ENCODE data around the gene SLC4A9. TPM values are rescaled to one million over a fixed set of nuclear protein-coding genes. Genes with fewer than 3 reads are reported as not detected.
A peak's percentile ranks its signal among the peaks of the same experiment; 100 is the strongest.

Gene SLC4A9
- total and polyA plus RNA-seq, 2 experiments from 2014 or later = not detected

DNA sequence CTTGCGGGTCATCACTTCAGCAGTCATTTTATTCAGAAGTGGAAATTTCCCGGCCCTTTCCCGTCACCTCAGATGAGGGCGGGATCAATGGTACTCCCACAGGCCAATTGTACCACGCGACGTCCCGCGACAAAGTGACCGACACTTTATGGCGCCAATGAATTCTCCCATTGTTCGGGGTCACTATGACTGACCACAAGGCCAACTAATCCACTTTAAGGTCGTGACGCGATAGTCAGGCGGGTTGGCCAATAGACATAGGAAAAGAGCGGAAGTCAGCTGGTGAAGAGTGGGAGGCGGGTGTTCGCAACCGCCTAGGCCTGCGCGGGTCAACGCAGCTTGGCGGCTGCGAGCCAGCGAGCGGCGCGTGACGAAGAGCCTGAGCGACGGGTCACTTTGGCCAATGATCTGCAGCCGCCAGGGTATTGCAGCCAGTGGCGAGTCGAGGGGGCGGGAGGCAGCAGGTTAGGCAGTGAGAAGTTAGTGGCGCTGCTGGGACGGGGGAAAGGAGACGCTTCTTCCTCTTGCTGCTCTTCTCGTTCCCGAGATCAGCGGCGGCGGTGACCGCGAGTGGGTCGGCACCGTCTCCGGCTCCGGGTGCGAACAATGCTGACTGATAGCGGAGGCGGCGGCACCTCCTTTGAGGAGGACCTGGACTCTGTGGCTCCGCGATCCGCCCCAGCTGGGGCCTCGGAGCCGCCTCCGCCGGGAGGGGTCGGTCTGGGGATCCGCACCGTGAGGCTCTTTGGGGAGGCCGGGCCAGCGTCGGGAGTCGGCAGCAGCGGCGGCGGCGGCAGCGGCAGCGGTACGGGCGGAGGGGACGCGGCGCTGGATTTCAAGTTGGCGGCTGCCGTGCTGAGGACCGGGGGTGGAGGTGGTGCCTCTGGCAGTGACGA is 41.6 kb downstream of the SLC4A9 start, which contains the start of gene ANKHD1:
TSS of gene ANKHD1 (plus strand) at position 472 of the 896 bp plus-strand sequence. CDS start at position 607, 135 bp downstream.
- no peaks in the 10 kb centered on the region for H3K27me3 ChIP-seq
- H3K4me3 ChIP-seq = peak within 1 kb of the TSS; percentile 91
- H3K9me3 ChIP-seq (ENCODE audit: low read depth) = no peaks in the 10 kb centered on the region
- peak; percentile 100 for DNase-seq (ENCODE audit: low read depth in 1 of 2, low spot score in 1 of 2)
- no peaks in the 10 kb centered on the region for H3K4me1 ChIP-seq (ENCODE audit: low read depth)
- H3K36me3 ChIP-seq = no peaks in the 10 kb centered on the region
- peak within 1 kb of the TSS; percentile 96 for H3K27ac ChIP-seq
- TF ChIP-seq, protein P1, sequence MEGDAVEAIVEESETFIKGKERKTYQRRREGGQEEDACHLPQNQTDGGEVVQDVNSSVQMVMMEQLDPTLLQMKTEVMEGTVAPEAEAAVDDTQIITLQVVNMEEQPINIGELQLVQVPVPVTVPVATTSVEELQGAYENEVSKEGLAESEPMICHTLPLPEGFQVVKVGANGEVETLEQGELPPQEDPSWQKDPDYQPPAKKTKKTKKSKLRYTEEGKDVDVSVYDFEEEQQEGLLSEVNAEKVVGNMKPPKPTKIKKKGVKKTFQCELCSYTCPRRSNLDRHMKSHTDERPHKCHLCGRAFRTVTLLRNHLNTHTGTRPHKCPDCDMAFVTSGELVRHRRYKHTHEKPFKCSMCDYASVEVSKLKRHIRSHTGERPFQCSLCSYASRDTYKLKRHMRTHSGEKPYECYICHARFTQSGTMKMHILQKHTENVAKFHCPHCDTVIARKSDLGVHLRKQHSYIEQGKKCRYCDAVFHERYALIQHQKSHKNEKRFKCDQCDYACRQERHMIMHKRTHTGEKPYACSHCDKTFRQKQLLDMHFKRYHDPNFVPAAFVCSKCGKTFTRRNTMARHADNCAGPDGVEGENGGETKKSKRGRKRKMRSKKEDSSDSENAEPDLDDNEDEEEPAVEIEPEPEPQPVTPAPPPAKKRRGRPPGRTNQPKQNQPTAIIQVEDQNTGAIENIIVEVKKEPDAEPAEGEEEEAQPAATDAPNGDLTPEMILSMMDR (IDR thresholded peaks at IDR 0.05; ENCODE audit: low read depth, low read length) = no peak

DNA sequence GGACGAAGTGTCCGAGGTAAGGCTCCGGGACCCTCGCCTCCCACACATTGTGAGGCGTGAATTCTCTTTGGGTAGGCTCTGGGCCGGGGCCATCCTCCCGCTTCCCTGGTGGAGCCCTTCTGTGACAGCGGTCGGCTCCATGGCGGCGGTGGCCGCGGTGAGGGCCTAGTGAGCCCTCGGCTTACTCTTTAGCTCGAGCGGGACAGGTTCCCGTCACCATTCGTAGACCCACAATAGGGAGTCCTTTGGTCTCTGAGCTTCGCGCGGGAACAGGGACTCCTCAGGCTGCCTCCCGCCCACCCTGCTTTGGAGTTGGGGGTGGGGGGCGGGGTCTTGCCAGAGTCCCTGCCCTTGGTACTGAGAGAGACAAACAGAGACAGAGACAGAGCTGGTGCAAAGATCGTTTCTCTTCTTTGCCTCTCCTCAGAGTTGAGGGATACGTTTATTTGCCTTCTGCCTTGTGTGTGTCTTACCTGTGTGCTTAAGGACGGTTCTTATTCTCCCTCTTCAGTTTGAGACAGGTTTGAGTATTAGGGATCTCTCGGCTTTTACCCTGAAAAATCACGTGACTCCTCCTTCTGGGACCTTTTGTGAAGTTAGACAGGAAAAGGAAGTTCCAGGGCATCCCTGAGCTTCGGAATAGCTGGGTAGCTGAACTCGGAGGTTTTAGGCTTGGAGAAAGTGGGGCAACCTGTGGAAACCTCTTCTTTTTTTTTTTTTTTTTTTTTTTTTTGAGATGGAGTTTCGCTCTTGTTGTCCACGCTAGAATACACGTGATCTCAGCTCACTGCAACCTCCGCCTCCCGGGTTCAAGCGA is 42.5 kb downstream of the SLC4A9 start:
- Histone ChIP-seq H3K4me3 (peak overlapping the region; percentile 91), H3K4me1 (ENCODE audit: low read depth) (no peaks in the 10 kb centered on the region), H3K27ac (peak overlapping the region; percentile 96), H3K36me3 (no peaks in the 10 kb centered on the region), H3K27me3 (no peaks in the 10 kb centered on the region), H3K9me3 (ENCODE audit: low read depth) (no peaks in the 10 kb centered on the region)
- peak; percentile 48 to 78 for DNase-seq (ENCODE audit: low read depth in 1 of 2, low spot score in 1 of 2)
- TF ChIP-seq, protein P1 (IDR thresholded peaks at IDR 0.05; ENCODE audit: low read depth, low read length) = no peak

DNA sequence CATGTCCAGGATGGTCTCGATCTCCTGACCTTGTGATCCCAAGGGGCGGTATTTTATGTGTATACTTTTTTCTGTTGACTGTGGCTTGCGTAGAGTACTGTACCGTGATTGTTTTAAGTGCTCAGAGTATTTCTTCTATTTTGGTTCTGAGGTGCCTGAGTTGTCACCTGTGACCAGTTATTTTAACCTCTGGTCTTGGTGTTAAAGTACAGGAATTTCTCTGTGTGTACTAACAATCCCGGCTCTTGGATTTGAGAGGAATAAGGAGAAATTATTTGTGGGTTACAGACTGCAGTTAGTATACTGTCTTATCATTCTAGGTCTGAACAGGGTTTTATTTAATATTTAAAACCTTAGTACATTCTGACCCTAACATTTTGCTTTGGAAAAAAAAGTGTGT is 43.6 kb downstream of the SLC4A9 start:
- H3K27me3 ChIP-seq = no peaks in the 10 kb centered on the region
- H3K9me3 ChIP-seq (ENCODE audit: low read depth) = no peaks in the 10 kb centered on the region
- no peak overlapping the region for H3K4me3 ChIP-seq
- TF ChIP-seq, protein P1 (IDR thresholded peaks at IDR 0.05; ENCODE audit: low read depth, low read length) = no peak
- H3K4me1 ChIP-seq (ENCODE audit: low read depth) = no peaks in the 10 kb centered on the region
- no peak overlapping the region for H3K27ac ChIP-seq
- DNase-seq (ENCODE audit: low read depth in 1 of 2, low spot score in 1 of 2) = no peak
- H3K36me3 ChIP-seq = no peaks in the 10 kb centered on the region

DNA sequence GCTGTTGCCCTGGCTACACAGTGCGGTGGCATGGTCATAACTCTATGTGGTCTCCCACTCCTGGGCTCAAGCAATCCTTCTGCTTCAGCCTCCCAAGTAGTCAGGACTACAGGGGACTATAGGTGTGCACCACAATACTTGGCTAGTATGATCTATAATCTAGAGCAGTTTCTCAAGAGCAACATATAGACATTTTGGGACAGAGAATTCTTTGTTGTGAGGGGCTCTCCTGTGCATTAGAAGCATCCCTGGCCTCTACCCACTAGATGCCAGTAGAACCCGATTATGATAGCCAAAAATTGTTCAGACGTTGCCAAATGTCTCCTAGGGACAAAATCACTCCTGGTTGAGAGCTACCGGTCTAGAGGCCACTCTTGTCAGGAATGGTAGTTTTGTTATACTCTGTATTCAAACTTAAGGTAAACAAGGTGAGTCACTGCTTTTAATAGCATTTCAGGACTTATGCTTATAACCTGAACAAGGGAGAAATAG is 48.8 kb downstream of the SLC4A9 start:
- Histone ChIP-seq H3K9me3 (ENCODE audit: low read depth) (no peaks in the 10 kb centered on the region), H3K36me3 (no peaks in the 10 kb centered on the region), H3K27ac (no peak overlapping the region), H3K4me3 (no peak overlapping the region), H3K4me1 (ENCODE audit: low read depth) (no peaks in the 10 kb centered on the region), H3K27me3 (no peaks in the 10 kb centered on the region)
- TF ChIP-seq, protein P1 (IDR thresholded peaks at IDR 0.05; ENCODE audit: low read depth, low read length) = no peak
- no peak for DNase-seq (ENCODE audit: low read depth in 1 of 2, low spot score in 1 of 2)

DNA sequence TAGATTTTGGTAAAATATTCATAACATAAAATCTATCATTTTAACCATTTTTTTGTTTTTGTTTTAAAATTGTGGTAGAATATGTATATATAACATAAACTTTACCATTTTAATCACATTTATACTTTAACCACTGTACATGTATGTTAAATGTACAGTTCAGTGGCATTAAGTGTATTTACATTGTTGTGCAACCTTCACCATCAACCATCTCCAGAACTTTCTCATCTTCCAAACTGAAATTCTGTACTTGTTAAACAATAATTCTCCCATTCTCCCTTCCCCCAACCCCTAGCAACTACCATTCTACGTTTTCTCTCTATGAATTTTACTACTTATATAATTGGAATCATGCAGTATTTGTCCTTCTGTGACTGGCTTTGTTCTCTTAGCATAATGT is 53.2 kb downstream of the SLC4A9 start:
- TF ChIP-seq, protein P1 (IDR thresholded peaks at IDR 0.05; ENCODE audit: low read depth, low read length) = no peak
- Histone ChIP-seq H3K4me3 (no peak overlapping the region), H3K4me1 (ENCODE audit: low read depth) (no peaks in the 10 kb centered on the region), H3K27ac (no peak overlapping the region), H3K27me3 (no peaks in the 10 kb centered on the region), H3K9me3 (ENCODE audit: low read depth) (no peaks in the 10 kb centered on the region), H3K36me3 (no peaks in the 10 kb centered on the region)
- DNase-seq (ENCODE audit: low read depth in 1 of 2, low spot score in 1 of 2) = no peak

All from cardiac muscle cell (in vitro differentiated cells and primary cell).